KMS-11 (cell line): ENCODE results near the gene RBM20.

Source experiments
- H2AFZ ChIP-seq: fragments of 200-600 bp; sonication (generic); 2 replicates; pipeline ENCODE4 v1.6.1; 2016; ENCODE audit warnings: antibody characterized with exemption, mixed run types, low read depth
- H3K27ac ChIP-seq: fragments of 200-600 bp; sonication (generic); 2 replicates; pipeline ENCODE4 v1.6.1; 2016; ENCODE audit warnings: mild to moderate bottlenecking, mixed run types
- H3K27me3 ChIP-seq: fragments of 200-600 bp; sonication (generic); 2 replicates; pipeline ENCODE4 v1.6.1; 2017; ENCODE audit warnings: mild to moderate bottlenecking, low read depth, mixed run types, moderate library complexity; ENCODE audit not compliant: insufficient read depth
- H3K36me3 ChIP-seq: fragments of 200-600 bp; sonication (generic); 2 replicates; pipeline ENCODE4 v1.6.1; 2017; ENCODE audit warnings: mild to moderate bottlenecking, mixed run types; ENCODE audit not compliant: insufficient read depth
- H3K4me1 ChIP-seq: fragments of 200-600 bp; sonication (generic); 2 replicates; pipeline ENCODE4 v1.6.1; 2016; ENCODE audit warnings: mild to moderate bottlenecking, low read depth, mixed run types; ENCODE audit not compliant: poor library complexity, severe bottlenecking
- H3K4me2 ChIP-seq: fragments of 200-600 bp; sonication (generic); 2 replicates; pipeline ENCODE4 v1.7.0; 2016; ENCODE audit warnings: mild to moderate bottlenecking, mixed run types
- H3K4me3 ChIP-seq: fragments of 200-600 bp; sonication (generic); IDR thresholded peaks from 2 replicates; pipeline ENCODE4 v1.6.1; 2017; ENCODE audit warnings: low read depth, low read length, mixed read lengths; ENCODE audit not compliant: insufficient read depth
- H3K79me2 ChIP-seq: fragments of 200-600 bp; sonication (generic); 2 replicates; pipeline ENCODE4 v1.6.1; 2016; ENCODE audit warnings: low read depth, mixed run types; ENCODE audit not compliant: insufficient read depth
- H3K9ac ChIP-seq: fragments of 200-600 bp; sonication (generic); 2 replicates; pipeline ENCODE4 v1.6.1; 2016; ENCODE audit warnings: mild to moderate bottlenecking, mixed run types
- H4K20me1 ChIP-seq: fragments of 200-600 bp; sonication (generic); 2 replicates; pipeline ENCODE4 v1.6.1; 2016; ENCODE audit warnings: mild to moderate bottlenecking, mixed run types; ENCODE audit not compliant: insufficient read depth
- TF ChIP-seq, protein P1 (sequence below): fragments of 200-600 bp; sonication (generic); conservative IDR thresholded peaks from 2 replicates; pipeline ENCODE4 v1.6.1; 2017; ENCODE audit warnings: low read depth, mild to moderate bottlenecking, antibody characterized with exemption, low read length, moderate library complexity, mixed read lengths

RBM20 gene

GRCh38 chr10:110775406-110775805 lies 131.3 kb downstream of the RBM20 start:
- no peak overlapping the region for H3K4me3 ChIP-seq
- H2AFZ ChIP-seq: no peak overlapping the region
- H3K27ac ChIP-seq: peak overlapping the region; percentile 94; the same call in 1 of the 2 replicates
- H3K79me2 ChIP-seq: no peaks in the 10 kb centered on the region
- no peaks in the 10 kb centered on the region for H4K20me1 ChIP-seq
- H3K9ac ChIP-seq: no peak overlapping the region
- TF ChIP-seq, protein P1, sequence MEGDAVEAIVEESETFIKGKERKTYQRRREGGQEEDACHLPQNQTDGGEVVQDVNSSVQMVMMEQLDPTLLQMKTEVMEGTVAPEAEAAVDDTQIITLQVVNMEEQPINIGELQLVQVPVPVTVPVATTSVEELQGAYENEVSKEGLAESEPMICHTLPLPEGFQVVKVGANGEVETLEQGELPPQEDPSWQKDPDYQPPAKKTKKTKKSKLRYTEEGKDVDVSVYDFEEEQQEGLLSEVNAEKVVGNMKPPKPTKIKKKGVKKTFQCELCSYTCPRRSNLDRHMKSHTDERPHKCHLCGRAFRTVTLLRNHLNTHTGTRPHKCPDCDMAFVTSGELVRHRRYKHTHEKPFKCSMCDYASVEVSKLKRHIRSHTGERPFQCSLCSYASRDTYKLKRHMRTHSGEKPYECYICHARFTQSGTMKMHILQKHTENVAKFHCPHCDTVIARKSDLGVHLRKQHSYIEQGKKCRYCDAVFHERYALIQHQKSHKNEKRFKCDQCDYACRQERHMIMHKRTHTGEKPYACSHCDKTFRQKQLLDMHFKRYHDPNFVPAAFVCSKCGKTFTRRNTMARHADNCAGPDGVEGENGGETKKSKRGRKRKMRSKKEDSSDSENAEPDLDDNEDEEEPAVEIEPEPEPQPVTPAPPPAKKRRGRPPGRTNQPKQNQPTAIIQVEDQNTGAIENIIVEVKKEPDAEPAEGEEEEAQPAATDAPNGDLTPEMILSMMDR: no peak
- no peaks in the 10 kb centered on the region for H3K36me3 ChIP-seq
- no peak overlapping the region; the same call in 1 of the 2 replicates for H3K4me2 ChIP-seq
- no peaks in the 10 kb centered on the region for H3K27me3 ChIP-seq
- H3K4me1 ChIP-seq: peaks cover 35% of the 10 kb centered on the region

DNA sequence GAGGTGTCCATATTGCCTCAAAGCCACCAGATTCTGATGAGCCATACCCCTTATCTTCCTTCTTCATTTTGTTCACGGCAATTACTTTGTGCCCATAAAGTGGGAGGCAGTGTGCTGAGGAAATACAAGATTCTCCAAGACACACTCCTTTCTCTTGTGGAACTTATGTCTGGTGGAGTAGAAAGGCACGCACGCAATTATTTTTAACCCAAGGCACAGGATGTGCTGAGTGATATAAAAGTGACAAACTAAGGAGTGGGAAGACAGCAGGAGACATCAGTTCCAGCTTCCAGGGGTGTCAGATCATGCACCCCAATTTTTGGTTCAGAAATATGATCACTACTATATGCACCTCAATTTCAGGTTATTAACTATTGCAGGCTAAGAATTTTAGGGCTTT lies 132.9 kb downstream of the RBM20 start:
- Histone ChIP-seq H3K36me3 (no peaks in the 10 kb centered on the region), H3K4me1 (peaks cover 35% of the 10 kb centered on the region), H3K9ac (no peak overlapping the region), H4K20me1 (no peaks in the 10 kb centered on the region), H3K79me2 (no peaks in the 10 kb centered on the region), H3K27ac (no peak overlapping the region), H3K4me2 (no peak overlapping the region), H2AFZ (no peak overlapping the region), H3K4me3 (no peak overlapping the region), H3K27me3 (no peaks in the 10 kb centered on the region)
- TF ChIP-seq, protein P1: no peak

DNA sequence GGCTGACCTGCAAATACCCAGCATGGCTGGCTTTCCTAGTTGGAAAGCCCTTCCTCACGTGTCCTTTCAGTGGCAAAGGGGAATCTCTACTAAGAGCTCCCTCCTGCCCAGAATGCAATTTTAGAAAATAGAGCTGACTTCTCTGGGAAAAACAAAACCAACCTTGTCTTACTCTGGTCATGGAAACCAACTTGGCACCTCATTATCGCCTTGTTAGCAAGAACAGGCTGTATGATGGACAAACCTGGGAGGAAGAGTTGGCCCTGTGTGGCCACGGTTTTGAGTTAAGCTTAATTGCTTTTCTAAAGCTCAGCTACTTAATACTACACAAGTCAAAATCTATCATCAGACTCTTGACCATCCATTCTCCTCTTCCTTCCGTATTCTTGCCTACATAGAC lies 133.5 kb downstream of the RBM20 start:
- no peaks in the 10 kb centered on the region for H3K79me2 ChIP-seq

DNA sequence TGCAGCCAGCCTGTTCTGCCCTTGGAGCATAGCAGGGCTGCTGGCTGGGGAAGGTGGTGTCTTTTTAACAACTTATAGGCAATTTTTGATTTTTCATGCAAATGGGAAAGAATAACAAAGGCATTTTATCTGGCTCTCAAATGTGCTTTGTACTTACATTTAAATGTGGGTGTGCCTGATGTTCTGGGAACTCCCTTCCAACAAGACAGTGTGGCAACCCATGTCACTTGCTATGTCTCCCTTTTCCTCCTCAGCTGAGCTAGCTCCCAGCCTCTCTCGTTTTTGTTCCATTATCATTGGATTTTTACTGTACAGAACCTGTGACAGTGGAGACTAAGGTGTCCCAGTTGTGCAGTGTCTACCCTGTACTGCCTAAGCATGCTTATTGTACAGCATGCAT lies 134.1 kb downstream of the RBM20 start:
- Histone ChIP-seq H4K20me1 (no peaks in the 10 kb centered on the region), H3K9ac (no peak overlapping the region), H3K79me2 (no peaks in the 10 kb centered on the region), H3K27ac (no peak overlapping the region), H3K4me1 (peaks cover 23% of the 10 kb centered on the region), H3K4me3 (no peak overlapping the region), H2AFZ (no peak overlapping the region), H3K4me2 (no peak overlapping the region), H3K27me3 (no peaks in the 10 kb centered on the region), H3K36me3 (no peaks in the 10 kb centered on the region)
- TF ChIP-seq, protein P1: no peak

More for the DNA sequence above, 133.5 kb downstream of the RBM20 start:
- TF ChIP-seq, protein P1: no peak
- H3K27ac ChIP-seq: no peak overlapping the region
- peaks cover 28% of the 10 kb centered on the region for H3K4me1 ChIP-seq
- H3K4me2 ChIP-seq: no peak overlapping the region
- H3K27me3 ChIP-seq: no peaks in the 10 kb centered on the region
- no peaks in the 10 kb centered on the region for H3K36me3 ChIP-seq
- no peak overlapping the region for H2AFZ ChIP-seq
- H3K9ac ChIP-seq: no peak overlapping the region
- no peak overlapping the region for H3K4me3 ChIP-seq
- H4K20me1 ChIP-seq: no peaks in the 10 kb centered on the region
